Aorta (tissue), 5 donors: Measurements from ENCODE around the gene FER1L5. TPM values are rescaled to one million over a fixed set of nuclear protein-coding genes. Genes with fewer than 3 reads are reported as not detected.

Experiments
- ATAC-seq: fragments of 200-7000 bp; cut with Tn5 transposase; one replicate; pipeline ENCODE4 v1.9.1; 2022; ENCODE audit warnings: moderate library complexity; ENCODE audit not compliant: low FRiP score
- DNase-seq, 2 donors: peaks; one replicate each; pipeline ENCODE4 v3.0.0-alpha.2; 2020
- H3K27ac ChIP-seq, 2 donors: one replicate each; pipeline ENCODE4 v1.5.1; 2013; ENCODE audit warnings: low read length in 2 of 2, mild to moderate bottlenecking in 2 of 2, moderate library complexity in 2 of 2, control low read depth in 1 of 2, inconsistent platforms in 1 of 2, low read depth in 1 of 2
- H3K27me3 ChIP-seq, 2 donors: one replicate each; pipeline ENCODE4 v1.6.1; 2013; ENCODE audit warnings: control low read depth in 1 of 2, low read length in 1 of 2, mild to moderate bottlenecking in 1 of 2, moderate library complexity in 1 of 2; ENCODE audit not compliant: insufficient read depth in 2 of 2, control insufficient read depth in 1 of 2
- H3K36me3 ChIP-seq, 2 donors: one replicate each; pipeline ENCODE4 v1.6.1; 2013; ENCODE audit warnings: control low read depth in 1 of 2, low read length in 1 of 2, mild to moderate bottlenecking in 1 of 2; ENCODE audit not compliant: insufficient read depth in 2 of 2, control insufficient read depth in 1 of 2
- H3K4me1 ChIP-seq, 2 donors: one replicate each; pipeline ENCODE4 v1.6.1; 2013; ENCODE audit warnings: low read length in 2 of 2, control low read depth in 1 of 2, mild to moderate bottlenecking in 1 of 2, moderate library complexity in 1 of 2; ENCODE audit not compliant: insufficient read depth in 2 of 2, control insufficient read depth in 1 of 2
- H3K4me3 ChIP-seq, 2 donors: one replicate each; pipeline ENCODE4 v1.5.1; 2013; ENCODE audit warnings: low read length in 2 of 2, control low read depth in 1 of 2, mild to moderate bottlenecking in 1 of 2
- H3K9me3 ChIP-seq: one replicate; pipeline ENCODE4 v1.6.1; 2013; ENCODE audit warnings: mild to moderate bottlenecking, low read length; ENCODE audit not compliant: control insufficient read depth
- WGBS, 2 donors: extraction: QIAGEN DNeasy Blood & Tissue Kit; methylation state at CpG; one replicate each; pipeline ENCODE4 v1.1.7; 2013; 5-methylcytosine and 5-hydroxymethylcytosine counted together
- intact Hi-C, 2 donors: fragments of 100-400 bp; cut with DNase I; formaldehyde crosslinking; loops; one replicate each; pipeline versions ENCODE4 v1.14.2 to v1.15.0; 2022
- polyA plus RNA-seq, 2 donors: library from polyadenylated mRNA; stranded (reverse); fragments of 200-250 nt; gene quantifications; one replicate each; pipeline ENCODE4 v1.2.3, GENCODE V29; 2013
- total RNA-seq, 2 donors: library from RNA; stranded (reverse); fragmentation: NEBNext Ultra II Directional; extraction: Animal tissue kit (Norgen Biotek cat#: 25700); gene quantifications; one replicate each; pipeline ENCODE4 v1.2.1, GENCODE V29; 2021
- donor health status: healthy with polysubstance abuse.
- donor health status: Bipolar disorder and iron deficiency.
- donor health status: DM: no; HTN: no; CAD: no.
- donor health status: DM: no; HTN: no; CAD: no.
- donor health status: DM: yes; HTN: yes; CAD: no.

Gene FER1L5
- total and polyA plus RNA-seq, 4 donors, result 0.05 to 0.42 (median 0.10) TPM; not detected in 1

GRCh38 chr2:96688649-96689430 lies 46.3 kb downstream of the FER1L5 start:
- no peaks in the 10 kb centered on the region for H3K9me3 ChIP-seq
- no peaks in the 10 kb centered on the region for H3K36me3 ChIP-seq
- intact Hi-C loops, result no loop called here
- H3K4me1 ChIP-seq, result no peaks in the 10 kb centered on the region
- H3K27me3 ChIP-seq, result no peaks in the 10 kb centered on the region
- ATAC-seq (no peak), DNase-seq (no peak)
- no peak overlapping the region for H3K4me3 ChIP-seq
- no peak overlapping the region for H3K27ac ChIP-seq
- WGBS, 2 donors, result 95 to 97% methylated on average over 10 to 11 of the region's 11 CpGs

DNA sequence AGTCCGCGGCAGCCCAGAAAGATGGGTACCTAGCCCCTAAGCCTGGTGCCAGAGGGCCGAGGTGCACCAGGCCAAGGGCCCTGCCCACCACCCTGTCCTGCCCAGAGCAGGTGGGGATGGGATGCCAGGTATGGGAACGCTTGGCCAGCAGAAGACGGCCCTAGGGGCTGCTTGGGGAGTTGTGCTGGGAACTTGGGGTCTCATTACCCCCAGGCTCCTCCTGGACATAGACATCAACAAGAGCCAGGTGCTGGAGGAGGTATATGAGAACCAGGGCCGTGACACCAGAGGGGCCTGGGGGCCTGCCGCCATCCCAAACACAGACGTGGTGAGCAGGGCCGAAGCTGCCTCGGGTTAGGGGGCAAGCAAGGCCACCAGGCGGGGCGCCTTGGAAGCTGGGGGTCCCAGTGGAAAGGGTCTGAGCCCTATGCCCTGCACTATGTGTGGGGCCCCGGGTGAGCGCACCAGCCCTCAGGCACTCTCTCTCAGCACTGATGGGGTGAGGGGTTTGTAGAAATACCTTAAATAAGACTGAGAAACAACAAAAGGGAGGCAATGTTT lies 46.9 kb downstream of the FER1L5 start:
- 92 to 95% methylated on average over 14 of the region's 14 CpGs for WGBS, 2 donors

GRCh38 chr2:96690306-96691021 lies 47.9 kb downstream of the FER1L5 start:
- Histone ChIP-seq H3K4me3 (no peak overlapping the region), H3K27me3 (no peaks in the 10 kb centered on the region), H3K4me1 (no peaks in the 10 kb centered on the region), H3K36me3 (no peaks in the 10 kb centered on the region), H3K27ac (no peak overlapping the region), H3K9me3 (no peaks in the 10 kb centered on the region)
- no peak for ATAC-seq
- intact Hi-C loops, result no loop called here
- no peak for DNase-seq
- 94 to 95% methylated on average over 16 of the region's 16 CpGs for WGBS, 2 donors

More for the DNA sequence above, 46.9 kb downstream of the FER1L5 start:
- Histone ChIP-seq H3K4me3 (no peak overlapping the region), H3K9me3 (no peaks in the 10 kb centered on the region), H3K27me3 (no peaks in the 10 kb centered on the region), H3K4me1 (no peaks in the 10 kb centered on the region), H3K27ac (no peak overlapping the region), H3K36me3 (no peaks in the 10 kb centered on the region)
- ATAC-seq (no peak), DNase-seq (peak in 1 of 2 donors; percentile 70)
- intact Hi-C loops, result no loop called here

- ATAC-seq (no peak), DNase-seq (no peak)
- Histone ChIP-seq H3K27me3 (no peaks in the 10 kb centered on the region), H3K9me3 (no peaks in the 10 kb centered on the region), H3K36me3 (no peaks in the 10 kb centered on the region), H3K27ac (no peak overlapping the region), H3K4me1 (no peaks in the 10 kb centered on the region), H3K4me3 (no peak overlapping the region)
- intact Hi-C loops, result no loop called here
- 93 to 95% methylated on average over 30 of the region's 30 CpGs for WGBS, 2 donors
These were observed 48.6 kb downstream of the FER1L5 start for GRCh38 chr2:96691022-96691612.

GRCh38 chr2:96692094-96692971 lies 49.8 kb downstream of the FER1L5 start:
- ATAC-seq, result no peak
- no peaks in the 10 kb centered on the region for H3K27me3 ChIP-seq
- intact Hi-C loops, result no loop called here
- no peak overlapping the region for H3K4me3 ChIP-seq
- no peak overlapping the region for H3K27ac ChIP-seq
- H3K36me3 ChIP-seq, result no peaks in the 10 kb centered on the region
- peak in 1 of 2 donors; percentile 68 for DNase-seq
- no peaks in the 10 kb centered on the region for H3K9me3 ChIP-seq
- 86 to 88% methylated on average over 14 of the region's 14 CpGs for WGBS, 2 donors
- H3K4me1 ChIP-seq, result no peaks in the 10 kb centered on the region

GRCh38 chr2:96693286-96694200 lies 51.0 kb downstream of the FER1L5 start:
- no peaks in the 10 kb centered on the region for H3K4me1 ChIP-seq
- intact Hi-C loops, result no loop called here
- WGBS, 2 donors, result 78 to 86% methylated on average over 14 of the region's 14 CpGs
- ATAC-seq (no peak), DNase-seq (peak in 1 of 2 donors; percentile 43)
- no peaks in the 10 kb centered on the region for H3K36me3 ChIP-seq
- no peak overlapping the region for H3K27ac ChIP-seq
- H3K27me3 ChIP-seq, result no peaks in the 10 kb centered on the region
- H3K9me3 ChIP-seq, result no peaks in the 10 kb centered on the region
- no peak overlapping the region for H3K4me3 ChIP-seq

GRCh38 chr2:96694279-96694678 lies 51.7 kb downstream of the FER1L5 start:
- H3K9me3 ChIP-seq, result no peaks in the 10 kb centered on the region
- H3K4me1 ChIP-seq, result no peaks in the 10 kb centered on the region
- intact Hi-C loops, result no loop called here
- 90 to 91% methylated on average over 8 of the region's 8 CpGs for WGBS, 2 donors
- no peaks in the 10 kb centered on the region for H3K36me3 ChIP-seq
- H3K4me3 ChIP-seq, result no peak overlapping the region
- no peaks in the 10 kb centered on the region for H3K27me3 ChIP-seq
- no peak overlapping the region for H3K27ac ChIP-seq
- DNase-seq (no peak), ATAC-seq (no peak)
